KG1 (cell line): ENCODE measurements around the gene SMYD4.
"Not testable (repeated sequence)": the region's sequence is repeated elsewhere in the genome, so short reads cannot be mapped to it uniquely, and the experiment has no call there.

Experiments
- DNase-seq: peaks from one replicate; lab custom pipeline; 2025; lab: John Stamatoyannopoulos, UW

SMYD4 gene

GRCh38 chr17:1830288-1830687 is 586 bp upstream of the SMYD4 start:
- no peak for DNase-seq

DNA sequence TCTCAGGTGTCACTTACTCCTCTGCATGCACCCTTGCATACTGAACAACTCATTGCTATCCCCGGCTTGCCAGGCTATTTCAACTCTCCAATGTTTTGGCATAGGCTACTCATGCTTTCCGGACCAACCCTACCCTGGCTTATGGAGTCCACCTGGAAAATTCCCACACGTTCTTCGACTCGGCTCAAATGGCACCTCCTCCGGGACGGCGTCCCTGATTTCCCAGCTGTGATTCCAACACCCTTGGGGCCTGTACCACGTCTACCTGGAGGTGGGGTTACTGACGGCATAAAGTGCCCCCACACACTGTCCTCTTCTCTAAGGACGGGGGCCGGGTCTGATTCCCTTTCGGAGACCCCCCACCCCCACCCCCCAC is 498 bp downstream of the SMYD4 start:
- no peak for DNase-seq

GRCh38 chr17:1820528-1821252 is 9.0 kb downstream of the SMYD4 start:
- DNase-seq = no peak

GRCh38 chr17:1813088-1813487 is 16.6 kb downstream of the SMYD4 start:
- DNase-seq = no peak

DNA sequence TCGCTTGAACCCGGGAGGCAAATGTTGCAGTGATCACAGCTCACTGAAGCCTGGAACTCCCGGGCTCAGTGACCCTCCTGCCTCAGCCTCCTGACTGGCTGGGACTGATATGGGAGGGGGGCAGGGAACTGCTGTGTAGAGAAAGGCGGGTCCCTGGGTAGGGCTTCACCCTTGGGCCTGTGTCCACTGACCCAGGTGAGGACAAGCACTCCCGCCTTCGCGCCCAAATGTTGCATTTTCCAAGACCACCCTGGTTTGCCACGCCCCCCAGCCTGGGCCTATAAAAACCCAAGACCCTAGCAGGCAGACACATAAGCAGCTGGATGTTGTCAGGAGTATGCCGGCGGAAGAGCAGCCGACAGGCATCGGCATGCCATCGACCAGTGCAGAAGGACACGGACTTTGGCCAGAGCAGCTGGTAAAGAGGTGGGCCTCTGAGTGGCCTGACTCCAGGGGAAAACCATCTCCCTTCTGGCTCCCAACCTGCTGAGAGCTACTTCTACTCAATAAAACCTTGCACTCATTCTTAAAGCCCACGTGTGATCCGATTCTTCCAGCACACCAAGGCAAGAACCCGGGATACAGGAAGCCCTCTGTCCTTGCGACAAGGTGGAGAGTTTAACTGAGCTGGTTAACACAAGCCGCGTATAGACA is 19.1 kb downstream of the SMYD4 start:
- no peak for DNase-seq

GRCh38 chr17:1809815-1810214 is 19.9 kb downstream of the SMYD4 start:
- not testable (repeated sequence) for DNase-seq

DNA sequence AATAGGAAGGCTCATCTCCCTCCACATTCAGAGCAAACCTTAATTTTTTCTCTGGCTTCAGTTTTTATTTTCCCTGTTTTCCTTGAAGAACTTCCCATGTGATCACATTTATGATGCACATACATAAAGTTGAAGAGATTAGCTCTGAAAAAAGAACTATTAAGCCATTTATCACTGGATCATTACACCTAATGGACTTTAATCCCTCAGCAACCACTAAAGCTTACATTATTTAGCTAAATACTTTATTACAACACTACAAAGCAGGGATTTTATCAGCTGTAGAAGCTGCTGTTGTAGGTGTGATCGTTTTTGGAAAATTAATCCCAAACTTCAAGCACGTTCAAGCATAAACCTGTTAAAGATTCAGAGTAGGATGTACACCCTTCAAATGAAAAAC is 21.1 kb downstream of the SMYD4 start:
- DNase-seq = no peak

DNA sequence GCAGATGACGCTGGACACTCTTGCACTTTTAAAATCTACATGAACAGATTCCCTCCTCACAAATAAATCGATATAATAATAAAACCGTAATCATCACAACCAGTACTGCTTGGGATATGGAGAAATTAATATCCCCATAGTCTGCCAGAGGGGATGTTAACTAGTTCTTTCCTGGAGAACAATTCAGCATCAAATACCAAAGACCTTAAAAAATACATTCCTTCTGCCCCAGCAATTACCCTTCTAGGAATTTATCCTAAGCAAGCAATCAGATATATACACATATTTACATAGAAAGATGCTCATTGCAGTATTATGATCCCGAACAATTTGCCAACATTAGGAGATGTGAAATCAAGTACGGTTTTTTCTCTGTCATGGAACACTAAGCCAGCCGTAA is 21.8 kb downstream of the SMYD4 start:
- DNase-seq = no peak

DNA sequence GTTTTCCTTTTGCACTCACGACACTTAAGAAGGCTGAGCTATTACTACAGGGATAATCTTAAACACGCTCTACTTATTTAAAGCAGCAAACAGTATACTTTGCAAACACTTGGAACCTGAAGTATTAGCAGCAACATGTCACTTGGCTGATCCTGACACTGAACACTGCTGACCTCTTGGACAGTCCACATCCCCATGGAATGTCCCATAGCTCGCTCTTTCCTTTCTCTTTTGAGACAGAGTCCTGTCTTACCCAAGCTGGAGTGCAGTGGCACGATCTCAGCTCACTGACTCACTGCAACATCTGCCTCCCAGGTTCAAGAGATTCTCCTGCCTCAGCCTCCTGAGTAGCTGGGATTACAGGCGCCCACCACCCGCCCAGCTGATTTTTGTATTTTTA is 26.4 kb downstream of the SMYD4 start:
- DNase-seq = no peak

GRCh38 chr17:1802429-1802828 is 27.3 kb downstream of the SMYD4 start:
- DNase-seq = no peak

DNA sequence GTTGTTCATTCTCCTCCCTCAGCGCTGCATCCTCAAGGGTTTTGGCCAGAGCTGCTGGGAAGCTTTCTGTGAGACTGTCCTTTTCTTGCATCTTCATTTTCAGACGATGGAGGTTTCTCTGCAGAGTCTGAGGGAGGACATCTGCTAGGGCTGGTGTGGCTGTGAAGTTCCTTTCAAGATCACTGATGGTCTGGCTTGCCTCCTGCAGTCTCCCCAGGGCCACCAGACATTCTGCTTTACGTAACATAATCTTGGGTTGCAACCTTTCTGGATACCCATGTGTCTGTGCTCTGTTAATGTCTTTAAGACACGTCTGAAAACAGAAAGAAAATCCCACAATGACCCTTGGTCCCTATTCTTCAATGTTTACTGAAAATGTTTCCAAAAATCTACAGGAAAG is 29.0 kb downstream of the SMYD4 start:
- DNase-seq = no peak

GRCh38 chr17:1800240-1800639 is 29.5 kb downstream of the SMYD4 start:
- DNase-seq = no peak

DNA sequence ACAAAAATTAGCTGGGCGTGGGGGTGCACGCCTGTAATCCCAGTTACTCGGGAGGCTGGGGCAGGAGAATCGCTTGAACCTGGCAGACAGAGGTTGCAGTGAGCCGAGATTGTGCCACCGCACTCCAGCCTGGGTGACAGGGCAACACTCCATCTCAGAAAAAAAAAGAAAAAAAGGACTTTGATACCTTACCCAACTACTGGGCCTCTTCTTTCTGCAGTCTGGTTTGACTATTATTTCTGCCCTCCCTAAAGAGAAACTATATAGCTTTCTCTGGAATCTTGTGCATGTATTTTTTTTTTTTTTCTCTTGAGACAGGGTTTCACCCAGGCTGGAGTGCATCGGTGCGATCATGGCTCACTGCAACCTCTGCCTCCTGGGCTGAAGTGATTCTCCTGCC is 31.9 kb downstream of the SMYD4 start:
- DNase-seq = not testable (repeated sequence)

DNA sequence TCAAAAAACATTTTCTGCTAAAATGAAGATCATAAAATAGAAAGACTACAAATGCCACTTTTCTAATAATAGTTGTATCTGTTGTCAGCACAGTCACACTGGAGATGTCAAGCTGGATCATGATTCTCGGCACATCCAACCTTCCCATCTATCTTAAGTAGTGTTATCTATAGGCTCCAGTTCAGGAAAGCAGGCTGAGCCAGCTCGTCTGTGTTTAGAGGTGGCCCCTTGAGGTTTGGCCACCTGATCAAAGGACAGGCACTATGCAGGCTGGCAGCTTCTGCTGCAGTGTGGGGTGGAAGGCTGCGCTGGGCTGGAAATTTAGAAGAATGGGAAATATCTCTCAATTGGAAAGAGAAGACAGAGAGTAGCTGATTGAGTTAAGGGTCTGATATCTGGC is 32.4 kb downstream of the SMYD4 start:
- no peak for DNase-seq

GRCh38 chr17:1796800-1797199 is 32.9 kb downstream of the SMYD4 start:
- DNase-seq = no peak

DNA sequence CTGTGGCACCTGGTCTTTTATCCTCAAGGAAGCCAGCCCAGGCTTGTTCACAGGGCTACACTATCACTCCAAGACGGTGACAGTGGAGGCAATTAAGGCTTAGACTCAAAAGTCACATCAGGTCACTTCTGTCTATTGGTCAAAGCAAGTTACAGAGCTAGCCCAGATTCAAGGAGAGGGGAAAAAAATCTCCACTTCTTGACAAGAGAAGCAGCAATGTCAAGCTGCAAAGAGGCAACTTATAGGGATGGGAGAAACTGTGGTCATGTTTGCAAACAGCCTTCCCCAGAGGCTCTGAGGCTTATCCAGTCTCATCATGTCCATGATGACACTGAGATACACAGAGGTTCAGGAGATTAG is 36.3 kb downstream of the SMYD4 start:
- no peak for DNase-seq

GRCh38 chr17:1792495-1793446 is 36.9 kb downstream of the SMYD4 start:
- no peak for DNase-seq

- DNase-seq = no peak
Observed at GRCh38 chr17:1789936-1790335, 39.8 kb downstream of the SMYD4 start.

GRCh38 chr17:1787301-1787902 is 42.3 kb downstream of the SMYD4 start:
- no peak for DNase-seq

DNA sequence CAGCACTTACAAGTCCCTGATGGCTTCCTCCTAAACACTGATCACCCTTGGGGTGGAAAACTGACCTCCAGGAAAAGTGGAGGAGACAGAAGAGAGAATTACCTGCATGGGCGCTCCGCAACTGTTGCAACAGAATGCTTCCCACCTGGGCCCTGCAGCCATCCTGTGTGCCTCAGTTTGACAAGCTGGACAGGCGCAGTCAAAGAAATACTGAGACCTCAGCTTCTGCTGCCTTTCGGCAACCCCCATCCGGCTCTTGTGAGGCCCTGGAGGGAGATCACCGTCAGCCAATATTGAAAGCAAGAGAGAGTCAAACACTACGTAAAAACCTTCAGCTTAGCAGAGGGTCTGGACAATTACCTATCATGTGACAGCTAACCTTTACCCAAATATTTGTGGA is 43.0 kb downstream of the SMYD4 start:
- DNase-seq = no peak

- DNase-seq = no peak
Observed at GRCh38 chr17:1785930-1786329, 43.8 kb downstream of the SMYD4 start.

- no peak for DNase-seq
Observed at GRCh38 chr17:1783834-1784611, 45.7 kb downstream of the SMYD4 start.
